WTC11 (cell line): ENCODE data around the gene HACD3. TPM values are rescaled to one million over a fixed set of nuclear protein-coding genes. Genes with fewer than 3 reads are reported as not detected.

ENCODE experiments used
- ATAC-seq: fragments of 200-7000 bp; cut with Tn5 transposase; 2 replicates; pipeline ENCODE4 v1.10.0; 2021; ENCODE audit warnings: mild to moderate bottlenecking, moderate library complexity
- CTCF ChIA-PET: fragments of 300-600 bp; sonication (Branson Sonifier 250); formaldehyde crosslinking; loops from one replicate; lab custom pipeline; 2021; ENCODE audit warnings: antibody characterized with exemption; lab: Charles Lee
- POLR2A ChIA-PET: fragments of 350-600 bp; sonication (Branson Sonifier 250); formaldehyde crosslinking; loops from one replicate; lab custom pipeline; 2021; ENCODE audit warnings: antibody characterized with exemption; lab: Charles Lee
- DNase-seq: peaks from one replicate; pipeline ENCODE4 v3.0.0; 2021; ENCODE audit warnings: low spot score
- H3K27ac Mint-ChIP-seq: 2 replicates; pipeline ENCODE4 v1.8.0; 2021; ENCODE audit warnings: mixed read lengths
- H3K27me3 Mint-ChIP-seq: 2 replicates; pipeline ENCODE4 v1.8.0; 2021; ENCODE audit warnings: low read depth, mild to moderate bottlenecking, moderate library complexity, mixed read lengths
- H3K36me3 Mint-ChIP-seq: 2 replicates; pipeline ENCODE4 v1.8.0; 2021; ENCODE audit warnings: mixed read lengths
- H3K4me1 Mint-ChIP-seq: 2 replicates; pipeline ENCODE4 v1.8.0; 2022; ENCODE audit warnings: mixed read lengths
- H3K4me3 Mint-ChIP-seq: 2 replicates; pipeline ENCODE4 v1.8.0; 2021; ENCODE audit warnings: mild to moderate bottlenecking, moderate library complexity, mixed read lengths
- H3K9me3 Mint-ChIP-seq: 2 replicates; pipeline ENCODE4 v1.8.0; 2021; ENCODE audit warnings: mixed read lengths
- FOXK1 ChIP-seq: sonication (generic); formaldehyde crosslinking; IDR thresholded peaks from 2 replicates; pipeline ENCODE4 v1.8.0; 2022; ENCODE audit warnings: mild to moderate bottlenecking, moderate library complexity, missing genetic modification reagents
- FOXP1 ChIP-seq: sonication (generic); formaldehyde crosslinking; IDR thresholded peaks from 2 replicates; pipeline ENCODE4 v1.8.0; 2022; ENCODE audit warnings: missing genetic modification reagents, mild to moderate bottlenecking, moderate library complexity, borderline replicate concordance
- GTF2I ChIP-seq: fragments of 250-450 bp; sonication (Bioruptor Pico); conservative IDR thresholded peaks from 2 replicates; pipeline ENCODE4 v1.4.0; 2021; ENCODE audit warnings: mild to moderate bottlenecking
- JUN ChIP-seq: sonication (generic); formaldehyde crosslinking; IDR thresholded peaks from 2 replicates; pipeline ENCODE4 v1.8.0; 2023; ENCODE audit warnings: mild to moderate bottlenecking, missing genetic modification reagents
- NR1H2 ChIP-seq: sonication (generic); formaldehyde crosslinking; IDR thresholded peaks from 2 replicates; pipeline ENCODE4 v1.9.0; 2021; ENCODE audit warnings: mild to moderate bottlenecking, moderate library complexity, missing genetic modification reagents
- TCF7 ChIP-seq: sonication (generic); formaldehyde crosslinking; IDR thresholded peaks from 2 replicates; pipeline ENCODE4 v1.8.0; 2022; ENCODE audit warnings: mild to moderate bottlenecking, low read depth, missing genetic modification reagents, moderate library complexity
- TP53 ChIP-seq: sonication (generic); formaldehyde crosslinking; IDR thresholded peaks from 2 replicates; pipeline ENCODE4 v1.8.1; 2023; ENCODE audit warnings: mild to moderate bottlenecking, missing genetic modification reagents
- ZNF219 ChIP-seq: sonication (generic); formaldehyde crosslinking; IDR thresholded peaks from 2 replicates; pipeline ENCODE4 v1.8.0; 2023; ENCODE audit warnings: missing genetic modification reagents, mild to moderate bottlenecking, borderline replicate concordance
- ZNF423 ChIP-seq: fragments of 250-450 bp; sonication (Bioruptor Pico); IDR thresholded peaks from 2 replicates; pipeline ENCODE4 v2.1.2; 2022; ENCODE audit warnings: mild to moderate bottlenecking, moderate library complexity
- total RNA-seq: library from RNA; stranded (reverse); gene quantifications from 3 replicates; pipeline ENCODE4 v1.2.3, GENCODE V29; 2021
- TF ChIP-seq, protein P1 (sequence below): fragments of 250-450 bp; sonication (Bioruptor Pico); IDR thresholded peaks from 2 replicates; pipeline ENCODE4 v1.9.0; 2021; ENCODE audit warnings: moderate library complexity, mild to moderate bottlenecking, inconsistent platforms, borderline replicate concordance
- TF ChIP-seq, protein P2 (sequence below): sonication (generic); formaldehyde crosslinking; IDR thresholded peaks from 2 replicates; pipeline ENCODE4 v1.8.0; 2023; ENCODE audit warnings: mild to moderate bottlenecking, missing genetic modification reagents
- TF ChIP-seq, protein P3 (sequence below): sonication (generic); formaldehyde crosslinking; IDR thresholded peaks from 2 replicates; pipeline ENCODE4 v1.8.1; 2023; ENCODE audit warnings: mild to moderate bottlenecking, moderate library complexity, missing genetic modification reagents
- TF ChIP-seq, protein P4 (sequence below): sonication (generic); formaldehyde crosslinking; IDR thresholded peaks from 2 replicates; pipeline ENCODE4 v1.8.1; 2023; ENCODE audit warnings: mild to moderate bottlenecking, missing genetic modification reagents
- TF ChIP-seq, protein P5 (sequence below): sonication (generic); formaldehyde crosslinking; IDR thresholded peaks from 2 replicates; pipeline ENCODE4 v1.8.0; 2022; ENCODE audit warnings: missing genetic modification reagents
- TF ChIP-seq, protein P6 (sequence below): sonication (generic); formaldehyde crosslinking; IDR thresholded peaks from 2 replicates; pipeline ENCODE4 v1.8.1; 2023; ENCODE audit warnings: mild to moderate bottlenecking, missing genetic modification reagents
- TF ChIP-seq, protein P7 (sequence below): fragments of 200-600 bp; IDR thresholded peaks from 2 replicates; pipeline ENCODE4 v1.8.0; 2022; ENCODE audit warnings: antibody characterized with exemption
- TF ChIP-seq, protein P8 (sequence below): sonication (generic); formaldehyde crosslinking; IDR thresholded peaks from 2 replicates; pipeline ENCODE4 v1.8.1; 2023; ENCODE audit warnings: mild to moderate bottlenecking, missing genetic modification reagents, moderate library complexity

HACD3 gene
- total RNA-seq, 1 experiment from 2014 or later, result 95.9 TPM

DNA sequence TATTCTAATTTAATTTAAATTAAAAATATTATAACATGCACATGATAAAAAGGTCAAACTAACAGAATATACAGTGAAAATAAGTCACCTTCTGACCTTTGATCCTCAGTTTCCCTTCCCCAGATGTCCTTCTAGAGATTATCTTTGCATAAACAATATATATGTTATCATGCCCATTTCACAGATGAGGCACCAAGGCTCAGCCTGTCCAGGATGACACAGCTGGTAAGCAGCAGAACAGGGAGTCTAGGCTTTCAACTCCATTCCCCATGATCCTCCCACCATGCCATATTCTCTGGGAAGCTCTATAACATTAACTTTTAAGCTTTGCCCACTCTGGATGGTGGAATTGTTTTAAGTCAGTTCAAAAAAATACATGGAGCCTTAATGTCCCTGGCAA lies 92.8 kb downstream of the HACD3 start:
- ATAC-seq, result no peak
- Mint-ChIP-seq H3K4me3 (no peak overlapping the region), H3K36me3 (no peaks in the 10 kb centered on the region), H3K27ac (no peak overlapping the region), H3K27me3 (no peaks in the 10 kb centered on the region), H3K9me3 (no peaks in the 10 kb centered on the region), H3K4me1 (peaks cover 10% of the 10 kb centered on the region)
- DNase-seq, result no peak
- ChIA-PET POLR2A (no interaction called here), CTCF (no interaction called here)
- TF ChIP-seq TCF7 (CRISPR knock-in tag), result no peak
- TF ChIP-seq FOXK1 (CRISPR knock-in tag), result no peak
- TF ChIP-seq, protein P1, sequence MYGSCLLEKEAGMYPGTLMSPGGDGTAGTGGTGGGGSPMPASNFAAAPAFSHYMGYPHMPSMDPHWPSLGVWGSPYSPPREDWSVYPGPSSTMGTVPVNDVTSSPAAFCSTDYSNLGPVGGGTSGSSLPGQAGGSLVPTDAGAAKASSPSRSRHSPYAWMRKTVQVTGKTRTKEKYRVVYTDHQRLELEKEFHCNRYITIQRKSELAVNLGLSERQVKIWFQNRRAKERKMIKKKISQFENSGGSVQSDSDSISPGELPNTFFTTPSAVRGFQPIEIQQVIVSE, result no peak
- TF ChIP-seq, protein P2, sequence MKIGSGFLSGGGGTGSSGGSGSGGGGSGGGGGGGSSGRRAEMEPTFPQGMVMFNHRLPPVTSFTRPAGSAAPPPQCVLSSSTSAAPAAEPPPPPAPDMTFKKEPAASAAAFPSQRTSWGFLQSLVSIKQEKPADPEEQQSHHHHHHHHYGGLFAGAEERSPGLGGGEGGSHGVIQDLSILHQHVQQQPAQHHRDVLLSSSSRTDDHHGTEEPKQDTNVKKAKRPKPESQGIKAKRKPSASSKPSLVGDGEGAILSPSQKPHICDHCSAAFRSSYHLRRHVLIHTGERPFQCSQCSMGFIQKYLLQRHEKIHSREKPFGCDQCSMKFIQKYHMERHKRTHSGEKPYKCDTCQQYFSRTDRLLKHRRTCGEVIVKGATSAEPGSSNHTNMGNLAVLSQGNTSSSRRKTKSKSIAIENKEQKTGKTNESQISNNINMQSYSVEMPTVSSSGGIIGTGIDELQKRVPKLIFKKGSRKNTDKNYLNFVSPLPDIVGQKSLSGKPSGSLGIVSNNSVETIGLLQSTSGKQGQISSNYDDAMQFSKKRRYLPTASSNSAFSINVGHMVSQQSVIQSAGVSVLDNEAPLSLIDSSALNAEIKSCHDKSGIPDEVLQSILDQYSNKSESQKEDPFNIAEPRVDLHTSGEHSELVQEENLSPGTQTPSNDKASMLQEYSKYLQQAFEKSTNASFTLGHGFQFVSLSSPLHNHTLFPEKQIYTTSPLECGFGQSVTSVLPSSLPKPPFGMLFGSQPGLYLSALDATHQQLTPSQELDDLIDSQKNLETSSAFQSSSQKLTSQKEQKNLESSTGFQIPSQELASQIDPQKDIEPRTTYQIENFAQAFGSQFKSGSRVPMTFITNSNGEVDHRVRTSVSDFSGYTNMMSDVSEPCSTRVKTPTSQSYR, result no peak
- TF ChIP-seq ZNF219 (CRISPR knock-in tag), result no peak
- TF ChIP-seq JUN, result no peak
- TF ChIP-seq, protein P3, sequence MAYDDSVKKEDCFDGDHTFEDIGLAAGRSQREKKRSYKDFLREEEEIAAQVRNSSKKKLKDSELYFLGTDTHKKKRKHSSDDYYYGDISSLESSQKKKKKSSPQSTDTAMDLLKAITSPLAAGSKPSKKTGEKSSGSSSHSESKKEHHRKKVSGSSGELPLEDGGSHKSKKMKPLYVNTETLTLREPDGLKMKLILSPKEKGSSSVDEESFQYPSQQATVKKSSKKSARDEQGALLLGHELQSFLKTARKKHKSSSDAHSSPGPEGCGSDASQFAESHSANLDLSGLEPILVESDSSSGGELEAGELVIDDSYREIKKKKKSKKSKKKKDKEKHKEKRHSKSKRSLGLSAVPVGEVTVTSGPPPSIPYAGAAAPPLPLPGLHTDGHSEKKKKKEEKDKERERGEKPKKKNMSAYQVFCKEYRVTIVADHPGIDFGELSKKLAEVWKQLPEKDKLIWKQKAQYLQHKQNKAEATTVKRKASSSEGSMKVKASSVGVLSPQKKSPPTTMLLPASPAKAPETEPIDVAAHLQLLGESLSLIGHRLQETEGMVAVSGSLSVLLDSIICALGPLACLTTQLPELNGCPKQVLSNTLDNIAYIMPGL (CRISPR knock-in tag), result no peak
- TF ChIP-seq, protein P4, sequence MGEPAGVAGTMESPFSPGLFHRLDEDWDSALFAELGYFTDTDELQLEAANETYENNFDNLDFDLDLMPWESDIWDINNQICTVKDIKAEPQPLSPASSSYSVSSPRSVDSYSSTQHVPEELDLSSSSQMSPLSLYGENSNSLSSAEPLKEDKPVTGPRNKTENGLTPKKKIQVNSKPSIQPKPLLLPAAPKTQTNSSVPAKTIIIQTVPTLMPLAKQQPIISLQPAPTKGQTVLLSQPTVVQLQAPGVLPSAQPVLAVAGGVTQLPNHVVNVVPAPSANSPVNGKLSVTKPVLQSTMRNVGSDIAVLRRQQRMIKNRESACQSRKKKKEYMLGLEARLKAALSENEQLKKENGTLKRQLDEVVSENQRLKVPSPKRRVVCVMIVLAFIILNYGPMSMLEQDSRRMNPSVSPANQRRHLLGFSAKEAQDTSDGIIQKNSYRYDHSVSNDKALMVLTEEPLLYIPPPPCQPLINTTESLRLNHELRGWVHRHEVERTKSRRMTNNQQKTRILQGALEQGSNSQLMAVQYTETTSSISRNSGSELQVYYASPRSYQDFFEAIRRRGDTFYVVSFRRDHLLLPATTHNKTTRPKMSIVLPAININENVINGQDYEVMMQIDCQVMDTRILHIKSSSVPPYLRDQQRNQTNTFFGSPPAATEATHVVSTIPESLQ (CRISPR knock-in tag), result no peak
- TF ChIP-seq GTF2I, result no peak
- no peak for TF ChIP-seq TP53
- TF ChIP-seq, protein P5, sequence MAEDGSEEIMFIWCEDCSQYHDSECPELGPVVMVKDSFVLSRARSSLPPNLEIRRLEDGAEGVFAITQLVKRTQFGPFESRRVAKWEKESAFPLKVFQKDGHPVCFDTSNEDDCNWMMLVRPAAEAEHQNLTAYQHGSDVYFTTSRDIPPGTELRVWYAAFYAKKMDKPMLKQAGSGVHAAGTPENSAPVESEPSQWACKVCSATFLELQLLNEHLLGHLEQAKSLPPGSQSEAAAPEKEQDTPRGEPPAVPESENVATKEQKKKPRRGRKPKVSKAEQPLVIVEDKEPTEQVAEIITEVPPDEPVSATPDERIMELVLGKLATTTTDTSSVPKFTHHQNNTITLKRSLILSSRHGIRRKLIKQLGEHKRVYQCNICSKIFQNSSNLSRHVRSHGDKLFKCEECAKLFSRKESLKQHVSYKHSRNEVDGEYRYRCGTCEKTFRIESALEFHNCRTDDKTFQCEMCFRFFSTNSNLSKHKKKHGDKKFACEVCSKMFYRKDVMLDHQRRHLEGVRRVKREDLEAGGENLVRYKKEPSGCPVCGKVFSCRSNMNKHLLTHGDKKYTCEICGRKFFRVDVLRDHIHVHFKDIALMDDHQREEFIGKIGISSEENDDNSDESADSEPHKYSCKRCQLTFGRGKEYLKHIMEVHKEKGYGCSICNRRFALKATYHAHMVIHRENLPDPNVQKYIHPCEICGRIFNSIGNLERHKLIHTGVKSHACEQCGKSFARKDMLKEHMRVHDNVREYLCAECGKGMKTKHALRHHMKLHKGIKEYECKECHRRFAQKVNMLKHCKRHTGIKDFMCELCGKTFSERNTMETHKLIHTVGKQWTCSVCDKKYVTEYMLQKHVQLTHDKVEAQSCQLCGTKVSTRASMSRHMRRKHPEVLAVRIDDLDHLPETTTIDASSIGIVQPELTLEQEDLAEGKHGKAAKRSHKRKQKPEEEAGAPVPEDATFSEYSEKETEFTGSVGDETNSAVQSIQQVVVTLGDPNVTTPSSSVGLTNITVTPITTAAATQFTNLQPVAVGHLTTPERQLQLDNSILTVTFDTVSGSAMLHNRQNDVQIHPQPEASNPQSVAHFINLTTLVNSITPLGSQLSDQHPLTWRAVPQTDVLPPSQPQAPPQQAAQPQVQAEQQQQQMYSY (CRISPR knock-in tag), result no peak
- TF ChIP-seq ZNF423 (CRISPR knock-in tag), result no peak
- TF ChIP-seq NR1H2 (CRISPR knock-in tag), result no peak
- no peak for TF ChIP-seq FOXP1 (CRISPR knock-in tag)
- TF ChIP-seq, protein P6, sequence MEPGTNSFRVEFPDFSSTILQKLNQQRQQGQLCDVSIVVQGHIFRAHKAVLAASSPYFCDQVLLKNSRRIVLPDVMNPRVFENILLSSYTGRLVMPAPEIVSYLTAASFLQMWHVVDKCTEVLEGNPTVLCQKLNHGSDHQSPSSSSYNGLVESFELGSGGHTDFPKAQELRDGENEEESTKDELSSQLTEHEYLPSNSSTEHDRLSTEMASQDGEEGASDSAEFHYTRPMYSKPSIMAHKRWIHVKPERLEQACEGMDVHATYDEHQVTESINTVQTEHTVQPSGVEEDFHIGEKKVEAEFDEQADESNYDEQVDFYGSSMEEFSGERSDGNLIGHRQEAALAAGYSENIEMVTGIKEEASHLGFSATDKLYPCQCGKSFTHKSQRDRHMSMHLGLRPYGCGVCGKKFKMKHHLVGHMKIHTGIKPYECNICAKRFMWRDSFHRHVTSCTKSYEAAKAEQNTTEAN (CRISPR knock-in tag), result no peak
- TF ChIP-seq, protein P7, sequence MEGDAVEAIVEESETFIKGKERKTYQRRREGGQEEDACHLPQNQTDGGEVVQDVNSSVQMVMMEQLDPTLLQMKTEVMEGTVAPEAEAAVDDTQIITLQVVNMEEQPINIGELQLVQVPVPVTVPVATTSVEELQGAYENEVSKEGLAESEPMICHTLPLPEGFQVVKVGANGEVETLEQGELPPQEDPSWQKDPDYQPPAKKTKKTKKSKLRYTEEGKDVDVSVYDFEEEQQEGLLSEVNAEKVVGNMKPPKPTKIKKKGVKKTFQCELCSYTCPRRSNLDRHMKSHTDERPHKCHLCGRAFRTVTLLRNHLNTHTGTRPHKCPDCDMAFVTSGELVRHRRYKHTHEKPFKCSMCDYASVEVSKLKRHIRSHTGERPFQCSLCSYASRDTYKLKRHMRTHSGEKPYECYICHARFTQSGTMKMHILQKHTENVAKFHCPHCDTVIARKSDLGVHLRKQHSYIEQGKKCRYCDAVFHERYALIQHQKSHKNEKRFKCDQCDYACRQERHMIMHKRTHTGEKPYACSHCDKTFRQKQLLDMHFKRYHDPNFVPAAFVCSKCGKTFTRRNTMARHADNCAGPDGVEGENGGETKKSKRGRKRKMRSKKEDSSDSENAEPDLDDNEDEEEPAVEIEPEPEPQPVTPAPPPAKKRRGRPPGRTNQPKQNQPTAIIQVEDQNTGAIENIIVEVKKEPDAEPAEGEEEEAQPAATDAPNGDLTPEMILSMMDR, result no peak
- TF ChIP-seq, protein P8, sequence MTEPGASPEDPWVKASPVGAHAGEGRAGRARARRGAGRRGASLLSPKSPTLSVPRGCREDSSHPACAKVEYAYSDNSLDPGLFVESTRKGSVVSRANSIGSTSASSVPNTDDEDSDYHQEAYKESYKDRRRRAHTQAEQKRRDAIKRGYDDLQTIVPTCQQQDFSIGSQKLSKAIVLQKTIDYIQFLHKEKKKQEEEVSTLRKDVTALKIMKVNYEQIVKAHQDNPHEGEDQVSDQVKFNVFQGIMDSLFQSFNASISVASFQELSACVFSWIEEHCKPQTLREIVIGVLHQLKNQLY, result no peak
